CD4-positive, alpha-beta T cell treated with Interleukin-10 for 1 hour (primary cell): ENCODE data around the gene FBXO30.

Experiments
- DNase-seq: peaks from one replicate; pipeline ENCODE4 v3.0.0-alpha.2; 2020

FBXO30 gene

DNA sequence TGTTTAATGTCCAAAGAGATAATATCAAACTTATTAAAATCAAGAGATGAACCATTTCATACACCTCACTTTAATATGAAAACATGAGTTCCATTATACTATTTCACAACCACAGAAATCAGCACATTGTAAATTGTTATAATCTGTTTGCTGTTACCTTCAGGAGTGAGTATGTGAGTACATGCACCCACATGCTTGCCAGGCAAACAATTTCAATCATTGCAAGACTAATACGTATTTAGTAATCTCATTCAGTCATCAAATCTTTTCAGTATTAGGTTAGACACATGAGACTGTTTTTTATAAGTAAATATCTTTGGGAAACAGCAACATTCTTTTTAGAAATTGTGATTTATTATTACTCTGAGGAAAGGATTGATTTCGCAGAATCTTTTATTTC, 70.0 kb downstream of the FBXO30 start:
- DNase-seq, result no peak
